Psoas muscle (tissue), 8 donors: ENCODE data around the gene PGM1. TPM values are rescaled to one million over a fixed set of nuclear protein-coding genes. Genes with fewer than 3 reads are reported as not detected.
A peak's percentile ranks its signal among the peaks of the same experiment; 100 is the strongest.

ENCODE experiments used
- ATAC-seq, 4 donors: fragments of 200-7000 bp; cut with Tn5 transposase; one replicate each; pipeline ENCODE4 v1.9.1; 2020; ENCODE audit warnings: moderate library complexity in 3 of 4, mild to moderate bottlenecking in 2 of 4
- DNase-seq, 2 donors: peaks; one replicate each; pipeline ENCODE4 v3.0.0-alpha.2; 2020
- H3K27ac ChIP-seq: fragments of 200-600 bp; one replicate; pipeline ENCODE4 v1.8.0; 2022
- H3K27me3 ChIP-seq, 3 donors: fragments of 200-600 bp in 1 of 3; one replicate each; pipeline versions ENCODE4 v1.6.1 to v1.8.0; 2013 to 2022; ENCODE audit warnings: low read length in 2 of 3, mild to moderate bottlenecking in 2 of 3, moderate library complexity in 1 of 3; ENCODE audit not compliant: insufficient read depth in 3 of 3
- H3K36me3 ChIP-seq, 2 donors: fragments of 200-600 bp in 1 of 2; one replicate each; pipeline versions ENCODE4 v1.6.1 to v1.8.0; 2013 to 2022; ENCODE audit warnings: low read depth in 1 of 2, mild to moderate bottlenecking in 1 of 2, moderate library complexity in 1 of 2; ENCODE audit not compliant: insufficient read depth in 1 of 2
- H3K4me1 ChIP-seq: fragments of 200-600 bp; one replicate; pipeline ENCODE4 v1.8.0; 2022
- H3K4me3 ChIP-seq: fragments of 200-600 bp; one replicate; pipeline ENCODE4 v1.8.0; 2022; ENCODE audit warnings: mild to moderate bottlenecking
- H3K9me3 ChIP-seq: fragments of 200-600 bp; one replicate; pipeline ENCODE4 v1.8.0; 2022
- CTCF ChIP-seq: fragments of 200-600 bp; IDR thresholded peaks from one replicate; pipeline ENCODE4 v1.8.0; 2022; ENCODE audit warnings: antibody characterized with exemption
- WGBS, 3 donors: extraction: QIAGEN DNeasy Blood & Tissue Kit; methylation state at CpG; one replicate each; pipeline versions ENCODE4 v1.1.6 to v1.1.7; 2013; 5-methylcytosine and 5-hydroxymethylcytosine counted together
- intact Hi-C, 2 donors: fragments of 100-400 bp; cut with DNase I; formaldehyde crosslinking; loops; one replicate each; pipeline versions ENCODE4 v1.11.0 to v1.14.2; 2022
- polyA plus RNA-seq, 3 donors: library from polyadenylated mRNA; stranded (reverse); fragments of 200-250 nt; gene quantifications; one replicate each; pipeline ENCODE4 v1.2.3, GENCODE V29; 2013
- total RNA-seq, 4 donors: library from RNA; stranded (reverse); fragmentation: NEBNext Ultra II Directional in 2 of 4; extraction: Animal tissue kit (Norgen Biotek cat#: 25700) in 2 of 4; gene quantifications; one replicate each; pipeline versions ENCODE4 v1.2.1 to v1.2.4, GENCODE V29; 2021 to 2023
- donor health status: healthy with polysubstance abuse.
- donor health status: DM: no; HTN: no; CAD: no; lungs with moderate emphysema.
- donor health status: Bipolar disorder and iron deficiency.
- donor health status: healthy.
- donor health status: DM: yes; HTN: yes; CAD: no.
- donor health status: DM: no; HTN: no; CAD: no.
- donor health status: DM: no; HTN: no; CAD: no.
- donor health status: DM: yes; HTN: yes; CAD: no.

Gene PGM1
- total and polyA plus RNA-seq, 7 donors = 59.6 to 543 (median 364) TPM

GRCh38 chr1:63659448-63659847, 66.2 kb downstream of the PGM1 start:
- WGBS, 3 donors = 71 to 88% (median 74%) methylated on average over 7 of the region's 7 CpGs
- H3K9me3 ChIP-seq = no peaks in the 10 kb centered on the region
- DNase-seq = no peak

GRCh38 chr1:63662056-63662836, 69.0 kb downstream of the PGM1 start:
- intact Hi-C loops = no loop called here
- peak; percentile 61 to 75 (median 64) for ATAC-seq
- no peak for TF ChIP-seq CTCF
- H3K27ac ChIP-seq = peak overlapping the region; percentile 58
- H3K4me3 ChIP-seq = no peak overlapping the region
- WGBS, 3 donors = 51 to 56% (median 55%) methylated on average over 10 of the region's 10 CpGs
- no peaks in the 10 kb centered on the region for H3K27me3 ChIP-seq
- peaks cover 9 to 35% of the 10 kb centered on the region in 2 donors for H3K36me3 ChIP-seq
- peaks cover 14% of the 10 kb centered on the region for H3K4me1 ChIP-seq
- no peaks in the 10 kb centered on the region for H3K9me3 ChIP-seq
- DNase-seq = peak; percentile 56 to 76

More at GRCh38 chr1:63659448-63659847, 66.2 kb downstream of the PGM1 start:
- peaks cover 9 to 61% of the 10 kb centered on the region in 2 donors for H3K36me3 ChIP-seq
- peaks cover 14% of the 10 kb centered on the region for H3K4me1 ChIP-seq
- H3K27ac ChIP-seq = no peak overlapping the region
- no peak overlapping the region for H3K4me3 ChIP-seq
- intact Hi-C loops = no loop called here
- no peaks in the 10 kb centered on the region for H3K27me3 ChIP-seq
- no peak for ATAC-seq
- no peak for TF ChIP-seq CTCF

GRCh38 chr1:63662841-63663240, 69.6 kb downstream of the PGM1 start:
- intact Hi-C loops = no loop called here
- WGBS, 3 donors = 91 to 94% (median 92%) methylated on average over 4 of the region's 4 CpGs

DNA sequence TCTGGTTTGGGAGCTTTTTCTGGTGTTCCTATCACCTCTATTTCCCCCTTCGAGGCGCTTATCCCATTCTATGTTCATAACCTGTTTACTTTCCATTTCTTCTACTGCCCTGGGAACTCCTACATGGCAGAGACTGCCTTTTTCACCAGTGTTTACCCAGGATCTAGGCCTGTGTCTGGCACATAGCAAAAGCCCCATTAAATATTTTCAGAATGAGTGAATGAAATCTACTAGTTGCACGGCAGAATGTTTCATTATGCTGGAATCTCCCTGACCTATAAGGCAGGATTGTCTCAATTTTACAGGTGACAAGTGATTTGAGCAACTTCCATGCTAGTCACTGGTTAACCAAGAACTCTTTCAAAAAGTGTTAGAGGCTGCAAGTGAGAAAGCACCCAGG, 70.1 kb downstream of the PGM1 start:
- H3K27me3 ChIP-seq = no peaks in the 10 kb centered on the region
- H3K9me3 ChIP-seq = no peaks in the 10 kb centered on the region
- H3K4me3 ChIP-seq = no peak overlapping the region
- peaks cover 14% of the 10 kb centered on the region for H3K4me1 ChIP-seq
- H3K36me3 ChIP-seq = peaks cover 4 to 26% of the 10 kb centered on the region in 2 donors
- no peak overlapping the region for H3K27ac ChIP-seq
- no peak for TF ChIP-seq CTCF
- no peak for DNase-seq
- intact Hi-C loops = no loop called here
- 93 to 96% (median 93%) methylated on average over 3 of the region's 3 CpGs for WGBS, 3 donors
- no peak for ATAC-seq

More at GRCh38 chr1:63662841-63663240, 69.6 kb downstream of the PGM1 start:
- Histone ChIP-seq H3K27ac (peak overlapping the region; percentile 58), H3K27me3 (no peaks in the 10 kb centered on the region), H3K9me3 (no peaks in the 10 kb centered on the region), H3K36me3 (peaks cover 5 to 29% of the 10 kb centered on the region in 2 donors), H3K4me3 (no peak overlapping the region), H3K4me1 (peaks cover 14% of the 10 kb centered on the region)
- DNase-seq (no peak), ATAC-seq (peak in 2 of 4 donors; percentile 5 to 19)
- TF ChIP-seq CTCF = no peak
